C4-2B (cell line): Measurements from ENCODE around the gene TUBB1.

Source experiments
- ZFX ChIP-seq: fragments of 450-650 bp; IDR thresholded peaks from 2 replicates; pipeline ENCODE4 v1.6.1; 2017
- TF ChIP-seq, protein P1 (sequence below): fragments of 450-650 bp; conservative IDR thresholded peaks from 2 replicates; pipeline ENCODE4 v1.5.1; 2017; ENCODE audit warnings: mild to moderate bottlenecking

DNA sequence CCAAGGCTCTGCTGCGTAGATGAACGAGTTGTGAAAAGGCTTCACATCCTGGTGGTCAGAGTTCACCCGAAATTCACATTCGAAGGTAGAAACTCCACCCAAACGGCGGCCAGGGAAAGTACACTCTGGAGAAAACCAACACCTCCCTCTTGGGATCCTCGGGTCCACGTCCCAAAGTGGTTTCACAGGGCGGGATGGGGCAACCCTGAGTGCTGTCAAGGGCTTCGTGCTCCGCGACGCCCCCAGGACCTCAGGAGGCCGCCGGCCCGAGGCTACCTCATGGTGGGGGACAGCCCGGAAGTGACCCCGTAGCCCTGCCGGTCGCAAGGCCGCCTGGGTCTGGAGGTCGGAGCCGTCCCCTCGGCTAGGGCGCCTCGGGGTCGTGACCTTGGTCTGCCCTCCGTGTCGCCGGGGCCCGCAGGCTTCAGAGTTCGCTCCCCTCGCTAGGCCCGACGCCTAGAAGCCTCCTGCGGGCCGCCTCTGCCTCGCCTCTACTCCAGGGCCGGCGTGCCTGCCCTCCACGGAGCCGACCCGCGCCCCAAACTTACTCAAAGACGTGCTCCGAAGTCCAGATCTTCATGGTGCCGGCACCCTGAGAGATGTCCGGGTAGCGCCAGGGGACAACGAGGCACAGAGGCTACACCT lies 23.0 kb downstream of the TUBB1 start, which contains the start of gene PRELID3B:
- TF ChIP-seq, protein P1, sequence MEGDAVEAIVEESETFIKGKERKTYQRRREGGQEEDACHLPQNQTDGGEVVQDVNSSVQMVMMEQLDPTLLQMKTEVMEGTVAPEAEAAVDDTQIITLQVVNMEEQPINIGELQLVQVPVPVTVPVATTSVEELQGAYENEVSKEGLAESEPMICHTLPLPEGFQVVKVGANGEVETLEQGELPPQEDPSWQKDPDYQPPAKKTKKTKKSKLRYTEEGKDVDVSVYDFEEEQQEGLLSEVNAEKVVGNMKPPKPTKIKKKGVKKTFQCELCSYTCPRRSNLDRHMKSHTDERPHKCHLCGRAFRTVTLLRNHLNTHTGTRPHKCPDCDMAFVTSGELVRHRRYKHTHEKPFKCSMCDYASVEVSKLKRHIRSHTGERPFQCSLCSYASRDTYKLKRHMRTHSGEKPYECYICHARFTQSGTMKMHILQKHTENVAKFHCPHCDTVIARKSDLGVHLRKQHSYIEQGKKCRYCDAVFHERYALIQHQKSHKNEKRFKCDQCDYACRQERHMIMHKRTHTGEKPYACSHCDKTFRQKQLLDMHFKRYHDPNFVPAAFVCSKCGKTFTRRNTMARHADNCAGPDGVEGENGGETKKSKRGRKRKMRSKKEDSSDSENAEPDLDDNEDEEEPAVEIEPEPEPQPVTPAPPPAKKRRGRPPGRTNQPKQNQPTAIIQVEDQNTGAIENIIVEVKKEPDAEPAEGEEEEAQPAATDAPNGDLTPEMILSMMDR: no peak
- peak; percentile 97 for TF ChIP-seq ZFX
